Uterine smooth muscle cell (primary cell): ENCODE results near the gene DHX9. TPM values are rescaled to one million over a fixed set of nuclear protein-coding genes. Genes with fewer than 3 reads are reported as not detected.

Experiments
- total RNA-seq: library from RNA; depleted of rRNA; stranded (reverse); fragments of >200 nt; gene quantifications from 2 replicates; pipeline ENCODE4 v1.2.3, GENCODE V29; 2014

DHX9 gene
- total RNA-seq = 148 and 260 TPM in 2 replicates

DNA sequence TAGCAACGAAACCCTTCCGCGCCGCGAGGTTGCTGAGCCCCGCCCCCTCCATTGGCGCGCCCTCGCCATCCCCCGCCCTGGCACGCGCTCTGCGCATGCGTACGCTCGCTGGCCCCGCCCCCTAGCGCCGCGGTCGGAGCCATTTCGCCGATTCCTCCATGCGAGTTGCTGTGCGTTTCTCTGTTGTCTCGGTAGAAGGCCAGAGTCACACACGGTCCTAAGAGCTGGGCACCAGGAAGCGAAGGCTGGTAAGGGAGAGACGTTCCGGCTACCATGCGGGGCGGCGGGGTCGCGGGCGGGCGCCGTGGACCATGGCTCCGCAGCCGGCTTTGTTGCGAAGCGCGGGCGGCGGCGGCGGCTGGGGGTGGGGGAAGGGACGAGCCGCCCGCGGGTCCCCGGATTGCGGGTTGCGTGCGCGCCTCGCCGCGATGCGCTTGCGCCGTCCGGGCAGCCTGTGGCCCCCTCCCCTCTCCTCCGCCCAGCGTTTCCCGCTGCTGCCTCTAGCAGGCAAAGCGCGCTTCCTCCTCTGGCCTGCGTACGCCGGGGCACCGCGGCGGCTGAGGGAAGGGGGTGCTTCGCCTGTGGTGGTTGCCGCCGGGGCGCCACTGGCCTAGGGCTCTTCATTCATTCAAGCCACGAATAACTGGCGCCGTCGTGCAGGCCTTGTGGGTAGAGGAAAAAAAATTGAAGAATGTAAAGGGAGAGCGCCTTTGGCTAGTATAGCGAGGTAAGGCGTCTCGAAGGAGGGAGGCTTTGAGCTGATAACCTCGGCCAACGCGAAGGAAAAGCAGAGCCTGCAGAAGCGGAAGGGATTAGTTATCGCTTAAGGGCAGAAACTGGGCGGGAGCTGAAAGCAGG lies at the start of gene DHX9:
Gene DHX9 (plus strand): TSS at position 139 of the 858 bp plus-strand sequence. CDS start 3,220 bp downstream, outside the sequence.

Other genes starting within 250 kb of the DHX9 start
- 0.22 and 1.00 TPM in 2 replicates for gene RGS16, start 235.0 kb upstream of the DHX9 start, total RNA-seq
- under 0.01 TPM in 1 of 2 replicates, not detected in the other for gene RGS8, start 154.8 kb upstream of the DHX9 start, total RNA-seq
- 2.0 and 2.1 TPM in 2 replicates for gene NPL, start 49.6 kb upstream of the DHX9 start, total RNA-seq
- 0.11 TPM in 1 of 2 replicates, not detected in the other for gene SHCBP1L, start 113.8 kb downstream of the DHX9 start, total RNA-seq
- gene LAMC1, start 184.1 kb downstream of the DHX9 start, total RNA-seq = 338 and 595 TPM in 2 replicates